IPS-NIHi7 (cell line): Measurements from ENCODE around the gene GUK1.

Source experiments
- DNase-seq: peaks from one replicate; pipeline ENCODE4 v3.0.0; 2012; ENCODE audit warnings: mixed read lengths; ENCODE audit errors: extremely low spot score

GUK1 gene

DNA sequence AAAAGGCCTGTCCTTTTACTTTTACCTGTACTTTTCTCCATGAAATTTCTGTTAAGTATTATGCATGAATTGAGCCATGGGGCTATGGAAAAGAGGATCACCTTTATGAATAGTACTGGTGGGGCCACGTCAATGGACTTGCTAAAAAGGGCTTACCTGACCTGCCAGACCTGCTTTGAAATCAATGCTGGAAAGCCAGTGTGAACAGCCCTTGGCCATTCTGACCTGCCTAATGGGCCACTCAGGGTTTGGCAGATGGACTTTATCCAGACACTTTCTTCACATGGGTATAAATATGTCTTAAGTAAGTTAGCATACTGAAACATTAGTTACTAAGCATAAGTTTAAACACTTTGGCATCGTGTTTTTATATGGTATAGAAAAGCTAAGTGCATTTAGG lies 8.3 kb upstream of the GUK1 start:
- no peak for DNase-seq

DNA sequence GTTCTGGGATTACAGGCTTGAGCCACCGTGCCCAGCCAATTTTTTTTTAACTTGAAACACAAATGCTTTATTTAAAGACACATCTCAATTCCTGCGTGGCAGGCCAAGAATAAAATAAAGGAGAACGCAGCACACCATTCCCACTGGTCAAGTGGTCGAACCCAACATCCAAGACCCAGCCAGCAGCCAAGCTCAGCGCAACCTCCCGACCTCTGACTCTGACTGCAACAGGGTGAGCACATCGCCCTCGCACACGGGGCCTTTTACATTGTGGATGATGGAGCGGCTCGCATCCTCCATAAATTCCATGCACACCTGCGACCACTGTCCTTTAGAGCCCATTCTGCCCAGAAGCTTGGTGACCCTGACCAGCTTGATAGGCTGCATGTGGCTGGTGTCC lies 5.5 kb upstream of the GUK1 start:
- no peak for DNase-seq

DNA sequence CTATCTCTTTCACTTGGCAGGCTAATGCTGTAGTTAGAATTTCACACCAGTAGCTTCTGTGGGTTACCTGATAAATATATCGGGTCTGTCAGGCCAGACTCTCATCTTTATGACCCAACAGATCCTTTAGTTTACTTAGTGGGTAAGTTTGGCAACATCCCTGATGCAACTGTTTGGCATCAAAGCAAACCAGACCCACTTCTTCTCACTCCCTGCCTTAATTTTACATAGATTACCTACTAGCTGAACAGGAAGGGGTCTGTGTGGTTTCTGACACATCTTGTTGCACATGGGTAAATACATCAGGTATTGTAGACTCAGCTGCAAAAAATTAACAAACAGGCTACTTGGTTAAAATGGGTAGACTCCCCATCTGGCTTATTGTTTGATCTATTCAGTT lies 3.2 kb upstream of the GUK1 start:
- DNase-seq = no peak

DNA sequence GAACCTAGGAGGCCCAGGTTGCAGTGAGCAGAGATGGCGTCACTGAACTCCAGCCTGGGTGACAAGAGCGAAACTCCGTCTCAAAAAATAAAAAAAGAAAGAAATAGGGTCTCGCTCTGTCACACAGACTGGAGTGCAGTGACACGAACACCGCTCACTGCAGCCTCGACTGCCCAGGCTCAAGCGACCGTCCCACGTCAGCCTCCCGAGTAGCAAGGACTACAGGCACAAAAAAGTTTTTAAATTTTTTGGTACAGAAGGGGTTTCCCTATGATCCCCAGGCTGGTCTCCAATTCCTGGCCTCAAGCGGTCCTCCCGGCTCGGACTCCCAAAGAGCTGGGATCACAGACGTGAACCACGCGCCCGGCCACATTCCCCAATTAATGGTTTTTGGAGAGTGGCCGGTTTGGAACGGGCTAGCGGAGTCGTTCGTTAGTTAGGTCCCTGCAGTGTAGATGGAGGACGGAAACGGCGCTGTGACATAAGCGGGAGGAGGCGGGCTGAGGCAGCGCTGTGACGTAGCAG lies 611 bp upstream of the GUK1 start:
- no peak for DNase-seq

DNA sequence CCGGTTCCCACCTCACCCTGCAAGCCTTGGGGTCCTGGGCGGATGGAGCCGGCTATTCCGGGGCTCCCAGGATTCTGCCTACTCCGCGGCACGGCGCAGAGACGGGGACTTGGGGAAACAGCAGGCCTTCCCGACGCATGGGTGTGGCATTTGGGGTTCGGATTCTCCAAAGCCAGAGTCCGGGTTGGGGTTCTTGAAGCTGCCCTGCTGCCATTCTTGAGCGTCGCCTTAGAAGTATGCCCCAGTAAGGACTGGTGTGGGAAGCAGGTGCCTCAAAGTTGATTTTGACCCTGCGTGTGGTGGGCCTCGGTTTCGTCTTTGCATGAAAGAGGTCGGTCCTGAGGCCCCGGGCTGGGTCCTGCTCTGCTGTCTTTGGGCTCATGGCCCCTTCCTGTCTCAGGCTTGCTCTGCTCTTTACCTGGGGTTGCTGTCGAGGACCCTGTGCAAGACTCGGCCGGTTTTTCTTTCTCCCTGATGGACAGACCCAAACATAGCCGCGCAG lies 696 bp downstream of the GUK1 start:
- no peak for DNase-seq

DNA sequence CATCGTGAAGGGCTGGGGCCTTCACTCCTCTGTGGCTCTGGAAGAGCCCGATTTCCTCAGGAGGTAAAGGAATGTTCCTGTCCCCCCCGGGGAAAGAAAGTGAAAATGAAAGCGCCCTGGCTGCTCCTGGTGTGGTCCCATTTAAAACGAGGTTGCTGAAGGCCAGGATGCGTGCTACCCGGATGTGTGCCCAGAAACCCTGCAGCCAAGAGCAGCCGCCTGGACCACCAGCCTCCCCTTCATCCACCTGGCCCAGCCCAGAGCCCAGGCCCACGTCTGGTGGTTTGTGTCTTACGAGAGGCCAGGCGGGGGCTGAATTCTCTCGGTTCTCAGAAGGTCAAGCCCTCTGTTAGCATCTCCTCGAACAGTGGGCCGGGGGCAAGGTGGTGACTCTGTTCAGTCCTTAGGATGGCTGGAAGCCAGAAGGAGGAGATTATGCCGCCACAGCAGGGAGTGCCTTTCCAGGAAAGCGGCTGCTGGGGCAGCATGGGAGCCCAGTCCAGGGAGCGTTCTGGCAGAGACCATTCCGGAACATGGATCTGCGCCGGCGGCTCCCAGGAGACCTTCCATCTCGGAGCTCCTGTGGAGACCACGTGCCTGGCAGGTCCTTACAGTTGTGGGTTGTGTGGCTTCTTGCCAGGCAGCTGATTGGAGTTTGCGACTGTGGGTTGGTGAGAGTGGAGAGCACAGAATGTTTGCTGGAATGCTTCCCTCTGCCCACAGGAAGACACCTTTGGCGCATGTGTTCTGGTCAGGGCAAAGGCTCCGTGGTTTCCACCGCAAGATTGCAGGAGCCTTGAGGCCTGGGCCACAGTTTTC lies 1.4 kb downstream of the GUK1 start:
- no peak for DNase-seq

DNA sequence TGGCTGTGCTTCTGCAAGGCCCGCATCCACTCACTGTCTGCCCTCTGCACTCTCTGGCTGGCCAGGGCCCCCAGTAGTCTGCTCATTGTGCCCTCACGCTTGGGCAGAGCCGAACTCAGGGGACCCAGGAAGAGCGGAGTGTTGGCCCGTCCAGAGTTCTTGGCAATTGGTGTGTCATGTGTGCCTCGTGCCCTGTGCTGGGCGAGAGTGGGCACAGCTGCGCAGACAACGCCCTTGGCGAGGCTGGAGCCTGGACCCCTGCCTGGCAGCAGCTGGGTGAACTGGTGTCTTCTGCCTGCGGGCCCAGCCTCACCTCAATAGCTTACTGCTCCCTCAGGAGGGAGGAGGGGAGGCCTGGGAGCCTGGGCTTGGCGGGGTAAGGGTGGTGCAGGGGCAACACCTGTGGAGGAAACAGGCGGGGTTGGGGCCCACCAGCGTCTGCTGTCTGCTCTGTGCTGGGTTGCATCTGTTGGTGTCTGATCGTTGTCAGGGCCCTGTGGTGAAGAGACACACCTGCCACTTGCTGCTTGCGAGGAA lies 2.1 kb downstream of the GUK1 start:
- DNase-seq = no peak

DNA sequence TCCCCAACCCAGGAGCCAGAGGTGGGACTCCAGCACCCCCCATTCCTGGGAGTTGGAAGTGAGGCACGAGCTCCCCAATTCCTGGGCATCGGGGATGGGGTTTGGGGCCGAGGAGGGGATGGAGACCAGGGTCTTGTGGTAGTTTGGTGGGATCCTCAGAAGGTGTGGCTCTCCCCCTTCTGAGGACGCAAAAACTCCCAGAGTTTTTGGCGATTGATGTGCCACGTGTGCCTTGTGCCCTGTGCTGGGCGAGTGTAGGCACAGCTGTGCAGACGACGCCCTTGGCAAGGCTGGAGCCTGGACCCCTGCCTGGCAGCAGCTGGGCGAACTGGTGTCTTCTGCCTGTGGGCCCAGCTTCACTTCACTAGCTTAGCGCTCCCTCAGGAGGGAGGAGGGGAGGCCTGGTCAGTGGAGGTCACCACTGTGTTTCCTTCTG lies 2.6 kb downstream of the GUK1 start:
- no peak for DNase-seq

DNA sequence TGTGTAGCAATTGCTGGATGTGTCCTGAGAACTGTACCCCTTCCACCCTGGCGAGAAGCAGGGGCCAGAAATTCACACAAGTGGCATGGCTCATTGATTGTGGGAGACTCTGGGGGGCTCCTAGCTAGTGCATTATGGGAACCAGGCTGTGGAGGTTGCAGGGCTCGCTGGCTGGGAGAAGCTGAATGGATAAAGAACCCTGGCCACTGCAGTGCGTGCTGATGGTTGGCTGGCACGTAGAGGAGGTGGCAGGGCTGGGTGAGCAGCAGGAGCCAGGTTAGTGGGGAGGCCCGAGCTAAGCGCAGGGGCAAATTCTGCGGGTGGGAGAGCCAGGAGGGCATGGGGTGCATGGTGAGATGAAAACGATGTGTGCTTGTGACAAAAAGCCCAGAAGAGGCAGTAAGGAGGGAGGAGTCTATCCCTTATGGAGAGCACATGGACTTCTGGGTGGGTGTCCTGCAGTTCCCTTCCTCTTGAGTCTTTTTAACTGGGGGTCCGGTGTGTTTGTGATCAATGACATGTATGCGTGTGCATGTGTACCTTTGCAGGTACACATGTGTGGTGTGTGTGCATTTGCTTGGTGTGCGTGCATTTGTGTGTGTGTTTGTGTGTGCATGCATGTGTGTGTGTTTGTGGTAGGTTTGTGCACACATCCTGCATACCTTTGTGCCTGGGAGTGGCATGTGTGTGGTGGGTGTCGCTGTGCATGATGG lies 3.6 kb downstream of the GUK1 start:
- DNase-seq = no peak

DNA sequence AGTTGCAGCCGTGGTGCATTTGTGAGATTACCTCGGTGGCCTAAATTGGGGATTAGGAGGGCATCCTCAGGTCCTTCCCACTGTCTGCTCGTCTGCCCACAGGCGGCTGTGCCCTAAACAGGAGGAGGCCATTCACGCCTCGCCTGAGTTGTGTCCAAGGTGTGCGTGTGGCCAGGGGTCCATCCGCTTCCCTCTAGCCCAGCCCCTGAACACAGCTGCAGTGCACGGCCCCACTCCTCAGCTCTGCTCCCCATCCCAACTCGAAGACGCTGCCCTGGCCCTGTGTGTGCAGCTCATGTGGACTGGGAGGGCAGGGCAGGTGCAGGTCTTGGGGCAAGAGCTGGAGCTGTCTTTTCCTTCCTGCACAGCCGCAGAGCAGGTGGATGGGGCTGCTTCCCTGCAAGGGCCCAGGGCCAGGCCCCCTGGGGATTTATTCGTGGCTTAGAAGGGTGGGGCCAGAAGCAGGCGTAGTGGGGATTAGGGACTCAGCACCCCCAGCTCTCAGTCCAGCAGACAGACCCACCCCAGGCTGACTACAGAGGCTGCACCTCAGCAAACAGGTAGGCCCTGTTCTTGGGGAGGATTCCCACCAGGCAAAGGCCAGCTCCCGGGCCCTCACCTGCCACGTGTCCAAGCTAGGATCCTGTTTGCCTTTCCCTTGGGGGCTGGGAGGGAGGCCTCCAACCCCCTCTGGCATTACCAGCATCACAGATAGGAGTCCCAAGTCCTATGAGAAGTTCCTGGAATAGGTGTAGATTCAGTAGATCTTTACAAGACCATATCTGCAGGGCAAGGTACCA lies 4.3 kb downstream of the GUK1 start:
- no peak for DNase-seq

DNA sequence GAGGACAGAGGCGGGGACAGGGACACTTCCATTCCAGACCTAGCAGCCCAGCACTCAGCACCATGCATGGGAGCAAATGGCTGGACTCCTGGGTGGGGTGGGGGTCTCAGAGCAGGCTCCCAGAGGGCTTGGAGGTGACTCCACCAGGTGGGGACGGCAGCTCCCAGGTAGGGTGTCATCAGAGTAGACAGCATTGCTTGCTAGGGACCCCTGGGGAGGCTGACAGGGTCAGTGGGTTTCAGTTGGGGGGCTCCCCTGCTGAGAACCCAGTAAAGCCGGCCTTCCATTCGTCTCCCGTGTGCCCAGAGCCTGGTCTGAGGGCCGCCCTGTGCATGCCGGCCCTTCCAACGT lies 4.9 kb downstream of the GUK1 start:
- no peak for DNase-seq

DNA sequence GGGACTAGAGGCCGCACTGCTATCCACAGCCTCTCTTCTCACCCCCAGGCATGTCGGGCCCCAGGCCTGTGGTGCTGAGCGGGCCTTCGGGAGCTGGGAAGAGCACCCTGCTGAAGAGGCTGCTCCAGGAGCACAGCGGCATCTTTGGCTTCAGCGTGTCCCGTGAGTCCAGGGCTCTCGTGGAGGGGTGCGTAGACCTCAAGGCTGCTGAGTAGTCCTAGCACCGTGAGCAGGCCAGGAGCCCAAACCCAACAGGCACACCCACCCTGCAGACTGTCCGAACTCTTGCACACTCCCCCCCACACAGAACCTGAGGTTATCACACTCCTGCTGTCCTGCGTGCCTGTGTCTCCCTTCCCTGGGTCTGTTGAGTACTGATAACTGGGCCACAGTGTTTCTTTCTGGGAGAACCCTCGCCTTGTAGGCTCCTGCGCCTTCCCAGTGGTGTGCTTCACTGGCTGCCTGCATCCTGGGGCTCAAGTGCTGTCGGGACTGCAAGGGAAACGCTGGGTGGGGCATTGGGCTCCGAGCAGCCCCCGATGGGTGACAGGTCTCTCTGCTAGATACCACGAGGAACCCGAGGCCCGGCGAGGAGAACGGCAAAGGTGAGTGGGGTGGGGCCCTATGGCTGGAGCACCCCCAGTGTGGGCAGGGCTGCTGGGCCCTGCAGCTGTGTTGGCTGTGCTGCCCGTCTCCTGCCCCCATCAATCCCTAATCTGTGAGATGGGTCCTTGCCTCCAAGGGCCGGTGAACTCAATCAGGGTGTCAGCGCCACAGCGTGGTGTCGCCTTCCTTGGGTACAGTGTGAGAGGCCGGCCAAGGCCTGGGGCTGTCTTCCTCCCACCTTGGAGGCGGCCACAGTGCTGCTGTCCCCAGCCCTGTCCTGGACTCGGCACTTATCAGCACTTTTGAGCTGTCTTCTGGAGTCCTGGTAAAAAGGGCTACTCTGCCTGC lies 5.7 kb downstream of the GUK1 start:
- no peak for DNase-seq

DNA sequence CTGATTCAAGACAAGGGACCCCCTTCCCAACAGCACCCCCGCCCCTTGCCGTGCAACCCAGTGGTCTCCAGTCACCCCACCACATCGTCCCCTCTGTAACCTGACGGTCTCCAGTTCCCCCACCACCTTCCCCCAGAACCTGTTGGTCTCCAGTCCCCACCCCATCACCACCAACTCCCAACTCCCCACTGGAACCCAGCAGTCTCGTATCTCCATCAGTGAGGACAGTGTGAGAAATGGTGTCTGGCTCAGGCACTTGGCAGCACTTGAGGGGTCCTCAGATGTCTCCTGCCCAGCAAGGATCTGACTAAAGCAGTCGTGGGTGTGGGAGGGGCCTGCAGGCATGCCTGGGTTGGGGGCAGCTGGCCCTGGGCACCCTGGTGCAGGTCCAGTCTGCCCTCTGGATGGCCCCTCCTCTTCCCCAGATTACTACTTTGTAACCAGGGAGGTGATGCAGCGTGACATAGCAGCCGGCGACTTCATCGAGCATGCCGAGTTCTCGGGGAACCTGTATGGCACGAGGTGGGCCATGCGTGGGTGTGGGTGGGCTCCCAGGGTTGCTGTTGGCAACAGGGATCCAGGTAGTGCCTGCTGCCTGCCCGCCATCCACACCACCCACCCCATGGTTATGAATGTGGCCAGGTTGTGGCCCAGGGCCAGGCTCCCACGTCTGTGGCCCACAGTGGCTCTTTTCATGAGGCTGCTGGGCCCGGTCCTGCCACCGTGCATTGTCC lies 6.5 kb downstream of the GUK1 start:
- DNase-seq = no peak

DNA sequence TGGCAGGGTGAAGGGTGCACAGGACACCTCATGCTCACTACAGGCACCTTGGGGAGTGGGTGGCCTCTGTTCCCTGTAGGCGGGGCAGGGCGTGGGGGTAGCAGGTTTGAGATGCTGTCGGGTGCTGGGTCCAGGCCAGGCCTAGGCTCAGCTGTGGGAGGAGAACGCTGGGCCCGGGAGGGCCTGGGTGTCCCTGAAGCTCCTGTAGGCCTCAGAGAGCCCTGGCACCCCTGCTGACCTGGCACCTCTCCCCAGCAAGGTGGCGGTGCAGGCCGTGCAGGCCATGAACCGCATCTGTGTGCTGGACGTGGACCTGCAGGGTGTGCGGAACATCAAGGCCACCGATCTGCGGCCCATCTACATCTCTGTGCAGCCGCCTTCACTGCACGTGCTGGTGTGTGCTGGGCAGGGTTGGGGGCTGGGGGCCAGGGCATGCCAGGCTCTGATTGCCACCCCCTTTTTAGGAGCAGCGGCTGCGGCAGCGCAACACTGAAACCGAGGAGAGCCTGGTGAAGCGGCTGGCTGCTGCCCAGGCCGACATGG lies 7.1 kb downstream of the GUK1 start:
- DNase-seq = no peak

DNA sequence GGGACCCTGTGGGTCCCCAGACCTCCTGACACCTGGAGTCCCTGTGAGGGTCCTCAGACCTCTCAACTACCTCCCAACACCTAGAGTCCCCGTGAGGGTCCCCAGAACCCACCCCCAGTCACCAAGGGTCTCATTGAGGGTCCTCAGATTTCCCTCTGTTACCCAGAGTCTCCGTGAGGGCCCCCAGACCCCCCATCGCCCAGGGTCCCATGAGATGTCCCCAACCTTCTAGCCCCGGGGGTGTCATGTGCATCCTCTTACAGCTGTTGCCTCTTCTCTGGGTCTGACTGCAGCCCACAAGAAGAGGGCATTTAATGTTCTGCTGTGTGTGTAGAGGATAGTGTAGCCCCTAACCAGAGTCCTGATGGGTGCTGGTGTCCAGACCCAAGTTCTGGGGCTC lies 7.7 kb downstream of the GUK1 start:
- DNase-seq = no peak

DNA sequence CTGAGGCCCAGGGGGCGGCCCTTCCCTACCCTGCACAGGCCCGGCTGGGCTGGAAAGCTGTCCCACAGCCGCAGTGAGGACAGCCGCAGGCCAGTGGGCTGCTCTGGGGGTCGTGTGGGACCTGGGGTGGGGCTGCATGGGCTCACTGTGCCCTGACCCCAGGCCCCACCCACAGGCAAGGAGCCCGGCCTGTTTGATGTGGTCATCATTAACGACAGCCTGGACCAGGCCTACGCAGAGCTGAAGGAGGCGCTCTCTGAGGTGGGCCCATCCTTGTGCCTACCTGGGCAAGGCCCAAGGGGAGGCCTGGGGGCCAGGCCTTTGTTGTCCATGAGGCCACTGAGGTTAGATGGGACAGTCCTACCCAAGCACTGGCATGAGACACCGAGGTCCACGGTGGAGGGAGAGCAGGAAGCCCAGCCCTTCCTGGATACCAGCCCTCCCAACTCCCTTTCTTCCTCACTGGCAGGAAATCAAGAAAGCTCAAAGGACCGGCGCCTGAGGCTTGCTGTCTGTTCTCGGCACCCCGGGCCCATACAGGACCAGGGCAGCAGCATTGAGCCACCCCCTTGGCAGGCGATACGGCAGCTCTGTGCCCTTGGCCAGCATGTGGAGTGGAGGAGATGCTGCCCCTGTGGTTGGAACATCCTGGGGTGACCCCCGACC lies 8.2 kb downstream of the GUK1 start:
- DNase-seq = no peak

DNA sequence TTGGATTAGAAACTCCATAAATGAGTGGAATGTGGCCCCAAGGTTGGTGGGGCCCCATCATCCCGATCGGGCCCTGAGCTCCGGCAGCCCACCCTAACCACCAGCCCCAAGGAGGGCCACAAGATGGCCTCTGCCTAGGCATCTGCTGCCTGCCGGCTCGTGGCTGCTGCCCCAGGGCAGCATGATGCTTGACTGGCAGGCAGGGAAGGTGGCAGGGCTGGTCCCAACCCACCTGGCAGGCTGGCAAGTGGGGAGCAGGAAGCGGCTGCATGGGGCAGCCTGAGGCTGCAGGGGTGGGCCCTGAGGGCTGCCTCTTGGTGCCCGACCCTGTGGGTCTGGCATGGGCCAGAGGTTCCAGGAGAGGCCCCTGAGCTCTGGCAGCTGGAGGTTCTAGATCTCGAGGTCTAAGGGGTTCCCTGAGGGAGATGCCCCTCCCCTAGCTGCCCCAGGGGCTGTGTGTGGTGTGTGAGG lies 8.9 kb downstream of the GUK1 start:
- no peak for DNase-seq

DNA sequence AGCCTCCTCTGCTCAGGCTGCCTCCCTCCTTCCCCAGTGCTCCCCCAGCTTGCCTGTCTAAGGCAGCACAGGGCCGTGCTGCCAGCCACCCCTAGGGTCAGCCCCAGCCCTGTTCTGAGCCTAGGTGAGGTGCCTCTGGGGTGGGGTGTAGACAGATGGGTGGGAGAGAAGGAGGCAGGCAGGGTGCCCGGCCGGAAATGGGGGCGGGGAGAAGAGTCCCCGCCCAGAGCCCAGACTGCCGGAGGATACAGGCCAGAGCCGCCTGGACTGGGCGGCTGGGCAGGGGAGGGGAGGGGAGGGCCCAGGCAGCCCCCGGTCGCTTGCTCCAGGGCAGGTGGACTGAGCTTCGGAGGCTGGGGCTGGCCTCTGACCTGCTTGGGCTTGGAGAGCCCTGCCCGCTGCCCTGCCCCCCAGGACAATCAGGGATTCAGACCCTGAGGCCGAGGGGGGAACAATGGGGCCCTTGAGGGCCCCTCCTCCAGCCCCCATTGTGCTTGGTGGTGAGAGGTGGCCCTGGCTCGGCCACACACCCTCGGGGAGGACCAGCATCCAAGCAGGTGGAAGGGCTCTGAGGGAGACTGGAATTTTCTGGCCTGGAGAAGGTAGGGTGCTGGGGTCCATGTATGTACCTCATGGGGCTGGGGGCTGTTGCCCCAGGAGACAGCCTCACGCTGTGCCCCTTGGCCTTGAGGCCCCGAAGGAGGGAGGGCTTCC lies 9.5 kb downstream of the GUK1 start, which contains the start of gene GJC2:
GJC2 (plus strand) TSS at position 525 of the 714 bp plus-strand sequence. CDS start 7,829 bp downstream, outside the sequence.
- peak; percentile 72 for DNase-seq
